Activated CD4-positive, CD25-positive, alpha-beta regulatory T cell treated with anti-CD3 and anti-CD28 coated beads, Interleukin-2, amount 50 U/mL, for 16 hours (primary cell): ENCODE data around the gene TBX4.

Experiments
- DNase-seq: peaks from one replicate; pipeline ENCODE4 v3.0.0-alpha.2; 2020; ENCODE audit warnings: low read depth, low spot score

The TBX4 gene

GRCh38 chr17:61412860-61413660 is 39.2 kb upstream of the TBX4 start:
- no peak for DNase-seq

GRCh38 chr17:61413661-61414126 is 38.5 kb upstream of the TBX4 start:
- no peak for DNase-seq

GRCh38 chr17:61414141-61414935 is 37.9 kb upstream of the TBX4 start:
- DNase-seq, result no peak

- DNase-seq, result no peak
Measured at GRCh38 chr17:61414936-61415251, 37.3 kb upstream of the TBX4 start.

- DNase-seq, result no peak
Measured at GRCh38 chr17:61415374-61416210, 36.6 kb upstream of the TBX4 start.

GRCh38 chr17:61416211-61416539 is 36.0 kb upstream of the TBX4 start:
- DNase-seq, result no peak

GRCh38 chr17:61416540-61417363 is 35.5 kb upstream of the TBX4 start:
- no peak for DNase-seq

GRCh38 chr17:61418449-61418848 is 33.8 kb upstream of the TBX4 start:
- no peak for DNase-seq

- no peak for DNase-seq
Measured at GRCh38 chr17:61419496-61420046, 32.7 kb upstream of the TBX4 start.

- no peak for DNase-seq
Measured at GRCh38 chr17:61420052-61420451, 32.2 kb upstream of the TBX4 start.

GRCh38 chr17:61420745-61421398 is 31.4 kb upstream of the TBX4 start:
- DNase-seq, result no peak

- no peak for DNase-seq
Measured at GRCh38 chr17:61421460-61421859, 30.8 kb upstream of the TBX4 start.

- DNase-seq, result no peak
Measured at GRCh38 chr17:61422116-61422799, 30.0 kb upstream of the TBX4 start.

- DNase-seq, result no peak
Measured at GRCh38 chr17:61422869-61423268, 29.4 kb upstream of the TBX4 start.

GRCh38 chr17:61423967-61424649 is 28.1 kb upstream of the TBX4 start:
- DNase-seq, result no peak

- no peak for DNase-seq
Measured at GRCh38 chr17:61425682-61426481, 26.3 kb upstream of the TBX4 start.

GRCh38 chr17:61426482-61427304 is 25.5 kb upstream of the TBX4 start:
- DNase-seq, result no peak

- DNase-seq, result no peak
Measured at GRCh38 chr17:61427567-61427966, 24.7 kb upstream of the TBX4 start.
